HG02973 (cell line): ENCODE data around the gene COL21A1.

ENCODE experiments used
- ATAC-seq: cut with Tn5 transposase; IDR thresholded peaks from one replicate; pipeline ENCODE4 v1.9.1; 2021; ENCODE audit warnings: moderate library complexity; ENCODE audit not compliant: unreplicated experiment

The COL21A1 gene

DNA sequence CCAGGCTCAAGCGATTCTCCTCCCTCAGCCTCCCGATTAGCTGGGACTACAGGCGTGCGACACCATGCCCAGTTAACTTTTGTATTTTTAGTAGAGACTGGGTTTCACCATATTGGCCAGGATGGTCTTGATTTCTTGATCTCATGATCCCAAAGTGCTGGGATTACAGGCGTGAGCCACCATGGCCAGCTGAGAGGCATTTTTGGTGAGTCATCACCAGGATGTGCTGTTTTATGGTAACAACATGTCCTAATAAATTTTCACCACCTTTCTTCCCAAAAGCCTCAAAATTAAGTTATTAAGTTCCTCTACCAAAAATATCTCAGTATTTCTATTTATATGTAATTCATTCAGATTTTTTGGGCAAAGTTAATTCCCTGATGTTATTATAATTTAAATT, 53.5 kb downstream of the COL21A1 start:
- ATAC-seq = no peak

DNA sequence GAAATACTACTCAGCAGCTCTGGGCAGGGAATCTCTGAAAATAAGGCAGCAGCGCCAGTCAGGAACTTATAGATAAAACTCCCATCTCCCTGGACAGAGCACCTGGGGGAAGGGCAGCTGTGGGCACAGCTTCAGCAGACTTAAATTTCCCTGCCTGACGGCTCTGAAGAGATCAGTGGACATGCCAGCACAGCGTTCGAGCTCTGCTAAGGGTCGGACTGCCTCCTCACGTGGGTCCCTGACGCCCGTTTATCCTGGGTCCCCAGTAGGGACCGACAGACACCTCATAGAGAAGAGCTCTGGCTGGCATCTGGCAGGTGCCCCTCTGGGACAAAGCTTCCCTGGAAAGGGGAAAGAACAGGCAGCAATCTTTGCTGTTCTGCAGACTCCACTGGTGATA, 59.0 kb downstream of the COL21A1 start:
- ATAC-seq = no peak

DNA sequence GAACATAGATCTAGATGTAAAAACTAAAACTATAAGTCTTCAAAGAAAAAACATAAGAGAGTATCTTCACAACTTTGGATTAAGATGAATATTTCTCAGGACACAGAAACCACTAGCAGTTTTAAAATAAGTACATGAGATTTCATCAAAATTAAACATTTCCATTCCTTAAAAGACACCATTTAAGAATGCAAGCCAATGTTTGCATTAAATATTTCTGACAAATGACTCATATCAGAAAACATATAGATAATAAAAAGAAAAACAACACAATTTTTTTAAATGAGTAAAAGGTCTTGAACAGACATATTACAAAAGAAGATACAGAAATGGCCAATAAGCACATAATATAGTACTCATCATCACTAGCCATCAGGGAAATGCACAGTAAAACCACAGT, 59.7 kb downstream of the COL21A1 start:
- ATAC-seq = no peak

GRCh38 chr6:56176741-56177140, 70.6 kb downstream of the COL21A1 start:
- no peak for ATAC-seq

- ATAC-seq = no peak
Observed at GRCh38 chr6:56173228-56173627, 74.2 kb downstream of the COL21A1 start.

DNA sequence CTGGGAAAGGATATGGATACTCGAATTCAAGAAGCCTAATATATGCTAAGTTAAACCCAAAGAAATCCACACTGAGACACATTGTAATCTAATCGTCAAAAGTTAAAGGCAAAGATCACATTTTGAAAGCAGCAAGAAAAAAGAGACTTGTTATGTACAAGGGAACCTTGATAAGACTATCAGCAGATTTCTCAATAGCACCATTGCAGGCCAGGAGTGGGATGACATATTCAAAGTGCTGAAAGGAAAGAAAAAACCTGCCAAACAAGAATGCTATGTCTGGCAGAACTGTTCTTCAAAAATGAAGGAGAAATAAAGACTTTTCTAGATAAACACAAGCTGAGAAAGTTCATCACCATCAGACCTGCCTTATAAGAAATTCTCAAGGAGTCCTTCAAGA, 75.2 kb downstream of the COL21A1 start:
- ATAC-seq = no peak

GRCh38 chr6:56169366-56169765, 78.0 kb downstream of the COL21A1 start:
- ATAC-seq = no peak

GRCh38 chr6:56168596-56168995, 78.8 kb downstream of the COL21A1 start:
- ATAC-seq = no peak

- no peak for ATAC-seq
Observed at GRCh38 chr6:56162081-56162480, 85.3 kb downstream of the COL21A1 start.

- ATAC-seq = no peak
Observed at GRCh38 chr6:56160489-56160888, 86.9 kb downstream of the COL21A1 start.

DNA sequence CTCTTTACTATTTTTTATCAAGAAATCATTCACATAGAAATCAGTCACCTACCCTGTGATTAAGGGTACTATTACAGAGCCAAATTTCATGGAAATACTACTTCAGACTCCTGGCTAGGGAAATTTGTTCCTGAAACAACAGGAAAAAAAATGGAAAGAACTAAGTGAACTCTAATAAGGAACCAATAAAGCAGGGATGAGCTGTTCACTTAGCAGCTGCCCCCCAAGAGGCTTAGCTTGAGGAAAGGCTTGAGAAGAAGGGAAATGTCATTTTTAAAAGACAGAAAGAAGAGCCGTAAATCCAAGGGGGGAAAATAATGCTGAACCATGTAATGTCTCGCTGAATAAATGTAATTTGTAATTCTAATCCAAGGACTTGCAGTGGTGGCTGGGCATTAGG, 88.8 kb downstream of the COL21A1 start:
- ATAC-seq = no peak

DNA sequence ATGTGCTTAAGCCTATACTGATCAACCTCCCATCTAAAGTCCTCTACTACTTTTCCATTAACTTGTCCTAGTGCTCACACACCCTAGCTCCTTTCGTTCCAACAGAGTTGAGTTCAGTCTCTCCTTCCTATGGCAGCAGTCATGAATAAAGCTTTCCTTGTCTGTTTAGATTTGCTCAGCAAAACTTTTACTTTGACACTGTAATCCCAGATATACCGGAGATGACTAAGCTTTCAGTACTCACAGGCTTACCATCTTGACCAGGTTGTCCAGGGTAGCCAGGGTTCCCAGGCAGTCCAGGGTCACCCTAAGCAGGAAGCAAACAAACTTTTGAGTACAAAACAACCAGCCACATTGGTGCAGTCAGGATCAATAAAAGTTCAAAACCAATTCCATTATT, 90.7 kb downstream of the COL21A1 start:
- no peak for ATAC-seq

DNA sequence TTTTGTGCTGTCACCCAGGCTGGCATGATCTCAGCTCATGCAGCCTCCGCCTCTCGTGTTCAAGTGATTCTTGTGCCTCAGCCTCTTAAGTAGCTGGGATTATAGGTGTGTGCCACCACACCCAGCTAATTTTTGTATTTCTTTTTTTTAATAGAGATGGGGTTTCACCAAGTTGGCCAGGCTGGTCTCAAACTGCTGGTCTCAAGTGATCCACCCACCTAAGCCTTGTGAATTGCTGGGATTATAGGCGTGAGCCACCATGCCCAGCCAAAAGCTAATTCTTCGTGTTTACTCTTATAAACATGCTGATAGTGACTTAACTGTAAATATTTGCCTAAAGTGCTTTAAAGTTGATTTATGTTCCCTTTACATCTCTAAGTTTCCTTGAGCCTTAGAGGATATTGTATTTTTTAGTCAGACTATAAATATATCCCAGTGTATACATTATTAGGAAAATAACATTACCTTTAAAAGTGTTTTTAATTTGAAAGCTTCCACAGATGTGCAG, 91.7 kb downstream of the COL21A1 start:
- ATAC-seq = no peak

GRCh38 chr6:56154076-56154475, 93.3 kb downstream of the COL21A1 start:
- ATAC-seq = no peak

- no peak for ATAC-seq
Observed at GRCh38 chr6:56152611-56153010, 94.8 kb downstream of the COL21A1 start.

DNA sequence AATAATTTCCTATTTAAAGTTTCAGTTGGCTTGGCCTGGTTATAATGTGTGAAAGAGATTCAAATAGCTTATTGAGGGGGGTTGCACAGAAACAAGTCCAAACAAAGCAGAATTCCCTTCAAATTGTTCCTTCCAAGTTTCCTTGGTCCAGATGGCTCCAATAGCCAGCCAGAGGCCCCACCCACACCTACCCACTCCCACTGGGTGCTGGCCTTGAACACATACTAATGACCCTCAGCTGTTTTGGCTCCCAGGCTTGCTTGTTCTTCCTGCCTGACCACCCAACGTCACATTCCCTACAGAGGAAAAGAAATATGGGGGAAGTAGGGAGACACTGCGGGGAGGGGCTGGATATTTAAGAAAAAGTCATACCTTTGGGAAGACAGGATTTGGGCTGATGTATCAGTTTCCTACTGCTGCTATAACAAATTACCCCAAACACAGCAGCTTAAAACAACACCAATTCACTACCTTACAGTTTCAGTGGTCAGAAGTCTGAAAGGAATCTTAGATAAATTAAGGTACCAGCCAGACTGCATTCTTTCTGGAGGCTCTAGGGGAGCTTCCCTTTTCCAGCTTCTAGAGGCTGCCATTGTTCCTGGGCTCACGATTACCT, 95.7 kb downstream of the COL21A1 start:
- no peak for ATAC-seq

GRCh38 chr6:56148488-56149186, 98.7 kb downstream of the COL21A1 start:
- no peak for ATAC-seq

DNA sequence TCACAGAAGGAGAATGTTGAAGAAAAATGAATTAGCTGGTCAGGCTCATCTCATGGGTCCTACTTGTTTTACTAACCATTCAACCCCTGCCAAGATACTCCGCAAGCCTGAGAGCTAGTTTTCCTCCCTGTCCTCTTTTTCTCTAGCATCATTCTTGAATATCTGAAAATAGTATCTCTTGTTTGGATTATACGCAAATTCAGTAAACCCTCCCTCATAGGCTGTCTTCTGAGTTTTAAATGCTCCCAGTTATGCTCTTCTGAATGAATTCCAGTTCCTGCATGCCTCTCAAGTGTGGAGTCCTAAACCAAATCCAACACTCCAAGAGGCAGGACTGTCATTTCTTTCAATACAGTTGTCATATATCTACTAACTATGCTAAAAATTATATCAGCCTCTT, 99.6 kb downstream of the COL21A1 start:
- ATAC-seq = no peak

GRCh38 chr6:56146086-56146485, 101.3 kb downstream of the COL21A1 start:
- no peak for ATAC-seq

DNA sequence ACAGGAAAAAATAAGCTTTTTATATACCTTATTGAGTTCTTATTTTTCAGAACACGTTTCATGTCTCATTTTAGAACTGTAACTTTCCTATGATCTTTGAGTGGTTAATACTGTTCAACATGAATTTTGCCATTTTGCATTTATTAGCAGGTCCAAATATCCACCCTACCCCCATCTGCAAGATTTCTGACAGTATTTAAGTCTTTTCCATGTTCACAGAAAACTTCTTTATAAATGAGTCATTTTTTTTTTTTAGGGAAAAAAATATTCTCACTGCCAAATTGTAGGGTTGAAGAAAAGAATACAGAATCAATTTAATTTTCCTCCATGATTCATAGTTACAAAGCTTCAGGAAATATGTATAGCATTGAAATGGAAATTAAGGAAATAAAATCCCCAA, 101.8 kb downstream of the COL21A1 start:
- no peak for ATAC-seq

GRCh38 chr6:56144538-56145324, 102.6 kb downstream of the COL21A1 start:
- no peak for ATAC-seq

- ATAC-seq = no peak
Observed at GRCh38 chr6:56143796-56144195, 103.6 kb downstream of the COL21A1 start.
